Gastroesophageal sphincter (tissue), 4 donors: ENCODE results near the gene NAB1. TPM values are rescaled to one million over a fixed set of nuclear protein-coding genes. Genes with fewer than 3 reads are reported as not detected.

Experiments used
- ATAC-seq: fragments of 150-250 bp; one replicate; pipeline ENCODE4 v1.9.1; 2016; ENCODE audit warnings: mild to moderate bottlenecking, moderate library complexity
- H3K27ac ChIP-seq, 4 donors: fragments of 200-600 bp; sonication (generic) in 3 of 4; 1 replicate in 3 of 4; 2 replicates in 1 of 4; pipeline ENCODE4 v1.5.1; 2016 to 2019
- H3K27me3 ChIP-seq: fragments of 200-600 bp; sonication (generic); one replicate; pipeline ENCODE4 v1.5.1; 2019
- H3K36me3 ChIP-seq, 2 donors: fragments of 200-600 bp; sonication (generic); one replicate each; pipeline ENCODE4 v1.5.1; 2019; ENCODE audit warnings: control low read depth in 1 of 2
- H3K4me1 ChIP-seq, 3 donors: fragments of 200-600 bp; sonication (generic); 1 replicate in 2 of 3; 2 replicates in 1 of 3; pipeline ENCODE4 v1.5.1; 2016 to 2019; ENCODE audit warnings: control low read depth in 2 of 3
- H3K4me3 ChIP-seq, 2 donors: fragments of 200-600 bp; sonication (generic); one replicate each; pipeline ENCODE4 v1.5.1; 2019; ENCODE audit warnings: mild to moderate bottlenecking in 1 of 2, moderate library complexity in 1 of 2
- H3K9me3 ChIP-seq, 3 donors: fragments of 200-600 bp; sonication (generic); one replicate each; pipeline ENCODE4 v1.5.1; 2017 to 2019; ENCODE audit warnings: control low read depth in 2 of 3
- CTCF ChIP-seq, 4 experiments: fragments of 200-600 bp in 2 of 4; fragments of 450-650 bp in 2 of 4; sonication (generic) in 1 of 4; IDR thresholded peaks; one replicate each; pipeline ENCODE4 v1.5.1; 2017 to 2019; ENCODE audit warnings: antibody characterized with exemption in 4 of 4, mild to moderate bottlenecking in 2 of 4, moderate library complexity in 2 of 4
- EP300 ChIP-seq: sonication (generic); formaldehyde crosslinking; IDR thresholded peaks from one replicate; pipeline ENCODE4 v1.6.1; 2017; ENCODE audit warnings: antibody characterized with exemption, mild to moderate bottlenecking
- POLR2A ChIP-seq, 2 donors: fragments of 450-650 bp; IDR thresholded peaks; one replicate each; pipeline ENCODE4 v1.6.1; 2017; ENCODE audit warnings: antibody characterized with exemption in 2 of 2, mild to moderate bottlenecking in 2 of 2, moderate library complexity in 1 of 2
- POLR2AphosphoS5 ChIP-seq: sonication (generic); formaldehyde crosslinking; IDR thresholded peaks from one replicate; pipeline ENCODE4 v1.6.1; 2017; ENCODE audit warnings: antibody characterized with exemption
- WGBS, 2 donors: methylation state at CpG; one replicate each; pipeline ENCODE4 v1.1.5; 2018; ENCODE audit warnings: low coverage in 1 of 2; 5-methylcytosine and 5-hydroxymethylcytosine counted together
- total RNA-seq, 4 donors: library from RNA; depleted of rRNA; stranded (reverse); fragments of >200 nt; gene quantifications; one replicate each; pipeline ENCODE4 v1.1.0, GENCODE V29; 2016

The NAB1 gene
- total RNA-seq, 4 donors from 2014 or later, result 50.9 to 98.5 (median 73.8) TPM

GRCh38 chr2:190720276-190720675 is 71.4 kb downstream of the NAB1 start:
- no peak for ATAC-seq
- TF ChIP-seq CTCF (IDR thresholded peaks at IDR 0.05), result no peak
- no peak for TF ChIP-seq EP300
- no peak for TF ChIP-seq POLR2A (IDR thresholded peaks at IDR 0.05)
- TF ChIP-seq POLR2AphosphoS5, result no peak
- Histone ChIP-seq H3K27me3 (no peaks in the 10 kb centered on the region), H3K9me3 (no peaks in the 10 kb centered on the region), H3K4me3 (no peak overlapping the region), H3K36me3 (no peaks in the 10 kb centered on the region), H3K27ac (no peak overlapping the region), H3K4me1 (peaks cover 0 to 8% (median 0%) of the 10 kb centered on the region in 3 donors)
- 59% methylated on average over 4 of the region's 6 CpGs; no CpG with 5 or more reads in 1 of the 2 donors for WGBS, 2 donors

DNA sequence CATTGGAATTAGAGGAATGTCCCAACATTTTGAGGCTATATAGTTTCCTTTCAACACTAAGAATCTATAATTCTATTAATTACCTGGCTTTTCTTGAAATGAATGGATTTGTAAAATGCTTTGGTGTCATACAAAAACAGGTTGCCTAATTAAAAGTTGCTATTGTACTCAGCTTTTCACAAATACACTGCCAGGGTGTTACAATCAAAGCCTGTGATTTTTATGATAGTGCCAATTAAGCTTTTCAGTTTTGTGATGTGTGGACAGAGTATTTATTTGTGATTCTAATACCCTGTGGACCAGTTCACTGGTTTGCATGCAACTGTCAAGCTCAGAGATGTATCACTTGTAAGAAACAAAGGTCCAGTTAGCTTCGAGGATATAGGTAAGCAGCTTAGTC is 71.8 kb downstream of the NAB1 start:
- ATAC-seq, result no peak
- no peak overlapping the region for H3K4me3 ChIP-seq
- TF ChIP-seq CTCF (IDR thresholded peaks at IDR 0.05) (no peak), POLR2A (IDR thresholded peaks at IDR 0.05) (no peak), POLR2AphosphoS5 (no peak), EP300 (no peak)
- no peaks in the 10 kb centered on the region for H3K9me3 ChIP-seq
- 50 to 67% methylated on average over 1 of the region's 1 CpG for WGBS, 2 donors
- H3K36me3 ChIP-seq, result no peaks in the 10 kb centered on the region
- no peak overlapping the region for H3K27ac ChIP-seq
- H3K27me3 ChIP-seq, result no peaks in the 10 kb centered on the region
- peaks cover 0 to 8% (median 0%) of the 10 kb centered on the region in 3 donors for H3K4me1 ChIP-seq

DNA sequence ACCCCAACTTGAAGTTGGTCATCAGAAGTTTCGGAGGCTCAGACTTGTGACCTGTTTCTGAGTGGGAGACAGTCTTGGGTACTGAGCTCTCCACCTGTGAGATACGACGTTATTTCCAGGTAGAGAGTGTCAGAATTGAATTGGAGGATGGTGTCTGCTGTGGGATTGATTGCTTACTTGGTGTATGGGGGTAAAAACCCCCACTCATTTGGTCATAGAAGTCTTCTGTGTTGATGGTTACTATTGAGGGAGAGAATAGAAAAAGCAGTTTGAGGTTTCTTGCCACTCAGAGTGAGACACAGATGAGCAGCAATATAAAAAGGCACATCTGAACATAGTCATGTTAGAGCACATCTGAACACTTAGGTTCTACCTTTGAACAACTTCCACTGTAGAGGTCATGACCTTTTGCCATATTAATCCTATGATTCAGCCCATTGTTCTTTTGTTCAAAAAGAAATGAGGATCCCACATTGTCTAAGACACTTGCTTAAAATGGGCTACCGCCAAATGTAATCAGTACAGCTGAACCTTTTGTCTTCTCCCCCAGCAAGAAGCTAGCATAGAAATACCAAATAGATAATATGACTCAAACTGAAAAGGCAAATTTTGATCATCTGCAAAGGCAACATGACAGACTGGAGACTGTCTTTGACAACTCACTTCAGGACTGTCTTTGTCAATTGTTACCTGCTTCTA is 73.3 kb downstream of the NAB1 start:
- ATAC-seq, result no peak
- TF ChIP-seq POLR2A (IDR thresholded peaks at IDR 0.05) (no peak), POLR2AphosphoS5 (no peak), CTCF (IDR thresholded peaks at IDR 0.05) (no peak), EP300 (no peak)
- H3K36me3 ChIP-seq, result no peaks in the 10 kb centered on the region
- no peaks in the 10 kb centered on the region for H3K27me3 ChIP-seq
- no peak overlapping the region for H3K4me3 ChIP-seq
- no peaks in the 10 kb centered on the region for H3K9me3 ChIP-seq
- no peak overlapping the region for H3K27ac ChIP-seq
- WGBS, 2 donors, result 84 to 100% methylated on average over 1 to 4 of the region's 4 CpGs
- H3K4me1 ChIP-seq, result peaks cover 0 to 8% (median 0%) of the 10 kb centered on the region in 3 donors

DNA sequence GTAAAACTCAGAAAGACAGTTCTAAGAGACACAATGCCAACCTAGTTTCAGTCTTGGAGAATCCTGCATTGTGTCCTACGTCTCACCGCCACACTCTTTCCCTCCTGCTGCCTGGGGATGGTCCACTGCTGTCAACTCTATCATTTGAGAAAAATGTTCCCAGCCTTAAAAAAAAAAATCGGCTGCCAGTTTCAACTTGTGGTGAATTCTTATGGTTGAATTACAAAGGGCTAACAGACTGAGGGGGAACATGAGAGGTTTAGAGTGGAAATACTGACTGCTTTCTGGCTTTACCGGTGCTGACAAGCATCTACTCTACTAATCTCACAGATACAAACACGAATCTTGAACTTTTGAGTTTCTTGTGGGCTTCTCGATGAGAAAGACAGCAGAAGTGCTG is 74.0 kb downstream of the NAB1 start:
- H3K27me3 ChIP-seq, result no peaks in the 10 kb centered on the region
- TF ChIP-seq POLR2A (IDR thresholded peaks at IDR 0.05) (no peak), EP300 (no peak)
- H3K36me3 ChIP-seq, result no peaks in the 10 kb centered on the region
- 72 to 81% methylated on average over 6 of the region's 6 CpGs for WGBS, 2 donors
- peaks cover 0 to 8% (median 0%) of the 10 kb centered on the region in 3 donors for H3K4me1 ChIP-seq
- H3K27ac ChIP-seq, result no peak overlapping the region
- no peaks in the 10 kb centered on the region for H3K9me3 ChIP-seq
- no peak for ATAC-seq
- H3K4me3 ChIP-seq, result no peak overlapping the region

- ATAC-seq, result no peak
- WGBS, 2 donors, result 56 to 88% methylated on average over 3 to 7 of the region's 7 CpGs
Observed at GRCh38 chr2:190723397-190724090, 74.7 kb downstream of the NAB1 start.

More at GRCh38 chr2:190723397-190724090, 74.7 kb downstream of the NAB1 start:
- H3K4me3 ChIP-seq, result no peak overlapping the region
- no peaks in the 10 kb centered on the region for H3K36me3 ChIP-seq
- no peaks in the 10 kb centered on the region for H3K9me3 ChIP-seq
- no peak overlapping the region for H3K27ac ChIP-seq
- peaks cover 0 to 8% (median 0%) of the 10 kb centered on the region in 3 donors for H3K4me1 ChIP-seq
- TF ChIP-seq POLR2A (IDR thresholded peaks at IDR 0.05), result no peak
- TF ChIP-seq CTCF (IDR thresholded peaks at IDR 0.05), result no peak
- TF ChIP-seq EP300, result no peak
- no peak for TF ChIP-seq POLR2AphosphoS5
- H3K27me3 ChIP-seq, result no peaks in the 10 kb centered on the region
